ENCODE data around the gene TPK1.

GRCh38 chr7:144436500-144436899 lies 399.4 kb downstream of the TPK1 start:
- no peak for TF ChIP-seq CTCF (IDR thresholded peaks at IDR 0.05; ENCODE audit: insufficient read depth, low read depth, low read length)
- no peak for TF ChIP-seq EZH2 (IDR thresholded peaks at IDR 0.05; ENCODE audit: insufficient read depth, low read length)

All from astrocyte (in vitro differentiated cells and primary cell).